Measurements from ENCODE around the gene SLC4A4. TPM values are rescaled to one million over a fixed set of nuclear protein-coding genes. Genes with fewer than 3 reads are reported as not detected.
A peak's percentile ranks its signal among the peaks of the same experiment; 100 is the strongest.

Gene SLC4A4
- total and polyA plus RNA-seq, 2 experiments from 2014 or later = 9.6 to 14.2 TPM

- peak; percentile 12 for DNase-seq (ENCODE audit: low spot score)
- H3K9me3 ChIP-seq (ENCODE audit: low read depth) = no peaks in the 10 kb centered on the region
- no peak overlapping the region for H2AFZ ChIP-seq
- no peaks in the 10 kb centered on the region for H3K36me3 ChIP-seq (replicated peaks; ENCODE audit: insufficient read depth, low read depth)
- no peaks in the 10 kb centered on the region for H4K20me1 ChIP-seq (ENCODE audit: insufficient read depth, poor library complexity, severe bottlenecking)
- H3K4me1 ChIP-seq (ENCODE audit: insufficient read depth) = peaks cover 18% of the 10 kb centered on the region
- WGBS (ENCODE audit: low lambda C conversion rate, missing lambda C conversion rate) = 48% methylated on average over 3 of the region's 3 CpGs
- no peaks in the 10 kb centered on the region for H3K27me3 ChIP-seq
- H3K9me2 ChIP-seq (replicated peaks; ENCODE audit: insufficient read depth) = no peaks in the 10 kb centered on the region
- H3K4me2 ChIP-seq = peak overlapping the region; percentile 66
- H3K4me3 ChIP-seq = no peak overlapping the region
- peak overlapping the region; percentile 74 for H3K27ac ChIP-seq
- H3K79me2 ChIP-seq = no peaks in the 10 kb centered on the region
- no peak for TF ChIP-seq EZH2 (IDR thresholded peaks at IDR 0.05; ENCODE audit: borderline replicate concordance)
- no peak for TF ChIP-seq CTCF (IDR thresholded peaks at IDR 0.05; ENCODE audit: poor library complexity)
- TF ChIP-seq EZH2phosphoT487 (IDR thresholded peaks at IDR 0.05; ENCODE audit: low read depth, severe bottlenecking, unreplicated experiment) = no peak
Measured at GRCh38 chr4:71607780-71608677, 269.2 kb downstream of the SLC4A4 start.

GRCh38 chr4:71608678-71609071 lies 269.9 kb downstream of the SLC4A4 start:
- no peak overlapping the region for H3K4me3 ChIP-seq
- peaks cover 18% of the 10 kb centered on the region for H3K4me1 ChIP-seq (ENCODE audit: insufficient read depth)
- H3K9me3 ChIP-seq (ENCODE audit: low read depth) = no peaks in the 10 kb centered on the region
- no peaks in the 10 kb centered on the region for H3K36me3 ChIP-seq (replicated peaks; ENCODE audit: insufficient read depth, low read depth)
- H3K9me2 ChIP-seq (replicated peaks; ENCODE audit: insufficient read depth) = no peaks in the 10 kb centered on the region
- H2AFZ ChIP-seq = no peak overlapping the region
- no peaks in the 10 kb centered on the region for H3K79me2 ChIP-seq
- WGBS (ENCODE audit: low lambda C conversion rate, missing lambda C conversion rate) = 64% methylated on average over 2 of the region's 2 CpGs
- TF ChIP-seq CTCF (IDR thresholded peaks at IDR 0.05; ENCODE audit: poor library complexity) (no peak), EZH2phosphoT487 (IDR thresholded peaks at IDR 0.05; ENCODE audit: low read depth, severe bottlenecking, unreplicated experiment) (no peak), EZH2 (IDR thresholded peaks at IDR 0.05; ENCODE audit: borderline replicate concordance) (no peak)
- peak overlapping the region; percentile 74 for H3K27ac ChIP-seq
- DNase-seq (ENCODE audit: low spot score) = no peak
- H3K27me3 ChIP-seq = no peaks in the 10 kb centered on the region
- no peaks in the 10 kb centered on the region for H4K20me1 ChIP-seq (ENCODE audit: insufficient read depth, poor library complexity, severe bottlenecking)
- peak overlapping the region; percentile 66 for H3K4me2 ChIP-seq

- 96% methylated on average over 2 of the region's 2 CpGs for WGBS (ENCODE audit: low lambda C conversion rate, missing lambda C conversion rate)
- H4K20me1 ChIP-seq (ENCODE audit: insufficient read depth, poor library complexity, severe bottlenecking) = no peaks in the 10 kb centered on the region
- H3K9me2 ChIP-seq (replicated peaks; ENCODE audit: insufficient read depth) = no peaks in the 10 kb centered on the region
- no peak overlapping the region for H3K4me3 ChIP-seq
- no peak overlapping the region for H3K4me2 ChIP-seq
- DNase-seq (ENCODE audit: low spot score) = no peak
- TF ChIP-seq CTCF (IDR thresholded peaks at IDR 0.05; ENCODE audit: poor library complexity) (no peak), EZH2phosphoT487 (IDR thresholded peaks at IDR 0.05; ENCODE audit: low read depth, severe bottlenecking, unreplicated experiment) (no peak), EZH2 (IDR thresholded peaks at IDR 0.05; ENCODE audit: borderline replicate concordance) (no peak)
- H3K9me3 ChIP-seq (ENCODE audit: low read depth) = no peaks in the 10 kb centered on the region
- no peaks in the 10 kb centered on the region for H3K36me3 ChIP-seq (replicated peaks; ENCODE audit: insufficient read depth, low read depth)
- no peak overlapping the region for H2AFZ ChIP-seq
- H3K4me1 ChIP-seq (ENCODE audit: insufficient read depth) = peaks cover 18% of the 10 kb centered on the region
- H3K79me2 ChIP-seq = no peaks in the 10 kb centered on the region
- H3K27ac ChIP-seq = peak overlapping the region; percentile 74
- no peaks in the 10 kb centered on the region for H3K27me3 ChIP-seq
Measured at GRCh38 chr4:71609167-71609566, 270.3 kb downstream of the SLC4A4 start.
